Glomerular endothelial cell (primary cell): ENCODE results near the gene ASAP3. TPM values are rescaled to one million over a fixed set of nuclear protein-coding genes. Genes with fewer than 3 reads are reported as not detected.

Source experiments
- DNase-seq: peaks from one replicate; pipeline ENCODE4 v3.0.0-alpha.2; 2011; ENCODE audit warnings: low read depth, low spot score; ENCODE audit errors: extremely low read depth
- total RNA-seq: library from RNA; depleted of rRNA; stranded (reverse); fragments of >200 nt; gene quantifications from 2 replicates; pipeline ENCODE4 v1.2.3, GENCODE V29; 2015

ASAP3 gene
- total RNA-seq, 1 donor from 2014 or later: 9.8 TPM

GRCh38 chr1:23424293-23425192 is 59.4 kb downstream of the ASAP3 start, which contains the start of gene TCEA3:
TCEA3 (minus strand) TSS chr1:23424748; CDS start chr1:23424633, 115 bp downstream.
- DNase-seq: no peak

- no peak for DNase-seq
Observed at GRCh38 chr1:23423415-23424292, 60.3 kb downstream of the ASAP3 start.

GRCh38 chr1:23422941-23423340 is 61.0 kb downstream of the ASAP3 start:
- DNase-seq: no peak

- DNase-seq: no peak
Observed at GRCh38 chr1:23422241-23422877, 61.6 kb downstream of the ASAP3 start.

- DNase-seq: no peak
Observed at GRCh38 chr1:23421753-23422240, 62.2 kb downstream of the ASAP3 start.

GRCh38 chr1:23421343-23421742 is 62.6 kb downstream of the ASAP3 start:
- no peak for DNase-seq

- no peak for DNase-seq
Observed at GRCh38 chr1:23420778-23421177, 63.2 kb downstream of the ASAP3 start.

- no peak for DNase-seq
Observed at GRCh38 chr1:23419180-23419579, 64.8 kb downstream of the ASAP3 start.

- no peak for DNase-seq
Observed at GRCh38 chr1:23417570-23417969, 66.4 kb downstream of the ASAP3 start.

- no peak for DNase-seq
Observed at GRCh38 chr1:23416964-23417363, 67.0 kb downstream of the ASAP3 start.

- no peak for DNase-seq
Observed at GRCh38 chr1:23408797-23409290, 75.1 kb downstream of the ASAP3 start.

GRCh38 chr1:23407016-23407630 is 76.9 kb downstream of the ASAP3 start:
- DNase-seq: no peak

- no peak for DNase-seq
Observed at GRCh38 chr1:23405946-23406345, 78.0 kb downstream of the ASAP3 start.

GRCh38 chr1:23403735-23404486 is 80.1 kb downstream of the ASAP3 start:
- no peak for DNase-seq

- DNase-seq: no peak
Observed at GRCh38 chr1:23403355-23403734, 80.6 kb downstream of the ASAP3 start.

- DNase-seq: no peak
Observed at GRCh38 chr1:23403038-23403336, 81.0 kb downstream of the ASAP3 start.

- no peak for DNase-seq
Observed at GRCh38 chr1:23402286-23403037, 81.5 kb downstream of the ASAP3 start.

GRCh38 chr1:23401313-23401712 is 82.7 kb downstream of the ASAP3 start:
- no peak for DNase-seq
